Testis (tissue), 2 donors: Measurements from ENCODE around the gene FAM83D.

Experiments
- CTCF ChIP-seq, 3 experiments: fragments of 450-650 bp in 2 of 3; fragments of 200-600 bp in 1 of 3; sonication (generic) in 1 of 3; IDR thresholded peaks; one replicate each; pipeline ENCODE4 v1.5.1; 2016 to 2019; ENCODE audit warnings: antibody characterized with exemption in 3 of 3, mild to moderate bottlenecking in 2 of 3, moderate library complexity in 1 of 3
- POLR2A ChIP-seq: fragments of 450-650 bp; IDR thresholded peaks from one replicate; pipeline ENCODE4 v1.6.1; 2017; ENCODE audit warnings: antibody characterized with exemption, mild to moderate bottlenecking, moderate library complexity

DNA sequence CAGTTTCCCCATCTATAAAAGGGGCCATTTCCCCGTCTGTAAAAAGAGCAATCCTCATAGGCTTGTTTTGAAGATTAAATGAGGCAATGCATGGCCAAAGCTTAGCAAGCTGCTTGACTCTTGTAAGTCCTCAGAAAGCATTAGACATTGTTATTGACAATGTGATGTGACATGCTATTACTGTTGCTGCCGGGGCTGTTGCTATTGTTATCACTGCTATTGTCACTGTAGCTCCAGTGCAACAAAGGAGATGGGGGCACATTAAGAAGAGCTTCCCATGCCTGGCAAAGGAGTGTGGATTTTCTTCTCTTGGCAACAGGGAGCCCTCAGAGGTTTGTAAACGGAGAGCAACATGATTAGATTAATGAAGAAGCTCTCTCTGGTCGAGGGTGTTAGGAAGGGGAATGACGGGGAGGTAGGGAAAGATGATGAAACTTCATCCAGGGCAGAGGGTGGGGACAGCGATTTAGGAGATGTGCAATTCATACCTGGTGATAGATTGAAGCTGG is 33.1 kb upstream of the FAM83D start:
- TF ChIP-seq CTCF (IDR thresholded peaks at IDR 0.05) = no peak
- no peak for TF ChIP-seq POLR2A
